HepG2 (cell line): ENCODE measurements around the gene FBXO24. TPM values are rescaled to one million over a fixed set of nuclear protein-coding genes. Genes with fewer than 3 reads are reported as not detected.

Experiments used
- AGO2 ChIP-seq: fragments of 200-400 bp; formaldehyde crosslinking; optimal IDR thresholded peaks from 2 replicates; pipeline ENCODE3; 2017; ENCODE audit warnings: mild to moderate bottlenecking, low read depth, low read length, moderate library complexity
- DRAP1 ChIP-seq: IDR thresholded peaks from 2 replicates; pipeline ENCODE4 v1.6.1; 2016; ENCODE audit warnings: missing genetic modification reagents, missing compliant biosample characterization
- HMG20A ChIP-seq: IDR thresholded peaks from 2 replicates; pipeline ENCODE4 v1.6.1; 2016; ENCODE audit warnings: borderline replicate concordance
- HNF4G ChIP-seq, 2 experiments: sonication (generic) in 1 of 2; formaldehyde crosslinking in 1 of 2; IDR thresholded peaks; 2 replicates each; pipeline versions ENCODE4 v1.4.0 to v1.6.1; 2011 to 2020; ENCODE audit warnings: borderline replicate concordance in 2 of 2, low read depth in 2 of 2, mild to moderate bottlenecking in 2 of 2, low read length in 1 of 2, missing genetic modification reagents in 1 of 2, moderate library complexity in 1 of 2
- KLF6 ChIP-seq: IDR thresholded peaks from 2 replicates; pipeline ENCODE4 v1.8.0; 2016; ENCODE audit warnings: missing biosample characterization, missing genetic modification reagents
- NFE2L1 ChIP-seq: sonication (generic); formaldehyde crosslinking; IDR thresholded peaks from 2 replicates; pipeline ENCODE4 v1.4.0; 2020; ENCODE audit warnings: missing genetic modification reagents, mild to moderate bottlenecking, borderline replicate concordance
- RCOR2 ChIP-seq: IDR thresholded peaks from 2 replicates; pipeline ENCODE4 v1.6.1; 2016; ENCODE audit warnings: missing biosample characterization, missing genetic modification reagents
- REPIN1 ChIP-seq: sonication (generic); formaldehyde crosslinking; IDR thresholded peaks from 2 replicates; pipeline ENCODE4 v1.8.0; 2022; ENCODE audit warnings: missing genetic modification reagents, low read depth, mild to moderate bottlenecking, borderline replicate concordance
- RFXANK ChIP-seq: IDR thresholded peaks from 2 replicates; pipeline ENCODE4 v1.6.1; 2016
- TFDP2 ChIP-seq: sonication (generic); formaldehyde crosslinking; IDR thresholded peaks from 2 replicates; pipeline ENCODE4 v1.4.0; 2020; ENCODE audit warnings: missing genetic modification reagents
- ZBTB33 ChIP-seq: sonication (generic); formaldehyde crosslinking; IDR thresholded peaks from 2 replicates; pipeline ENCODE4 v1.4.0; 2020; ENCODE audit warnings: missing genetic modification reagents
- ZBTB43 ChIP-seq: sonication (generic); formaldehyde crosslinking; conservative IDR thresholded peaks from 2 replicates; pipeline ENCODE4 v1.4.0; 2020; ENCODE audit warnings: missing genetic modification reagents
- ZHX1 ChIP-seq: sonication (generic); formaldehyde crosslinking; IDR thresholded peaks from 2 replicates; pipeline ENCODE4 v1.8.1; 2022; ENCODE audit warnings: low read depth, mild to moderate bottlenecking, missing genetic modification reagents
- ZNF337 ChIP-seq: sonication (generic); formaldehyde crosslinking; IDR thresholded peaks from 2 replicates; pipeline ENCODE4 v1.5.1; 2020; ENCODE audit warnings: missing genetic modification reagents, low read depth, mild to moderate bottlenecking, borderline replicate concordance
- ZNF660 ChIP-seq: sonication (generic); formaldehyde crosslinking; IDR thresholded peaks from 2 replicates; pipeline ENCODE4 v1.5.1; 2020; ENCODE audit warnings: mild to moderate bottlenecking, low read depth, missing genetic modification reagents, borderline replicate concordance
- ZNF678 ChIP-seq: sonication (generic); formaldehyde crosslinking; IDR thresholded peaks from 2 replicates; pipeline ENCODE4 v1.4.0; 2020; ENCODE audit warnings: mild to moderate bottlenecking, missing genetic modification reagents
- ZNF788 ChIP-seq: sonication (generic); formaldehyde crosslinking; IDR thresholded peaks from 2 replicates; pipeline ENCODE4 v1.5.0; 2020; ENCODE audit warnings: mild to moderate bottlenecking, missing genetic modification reagents, borderline replicate concordance
- polyA plus RNA-seq, 8 experiments: library from polyadenylated mRNA; depleted of rRNA in 3 of 8; stranded (reverse) in 7 of 8; unstranded in 1 of 8; fragments of >200 nt; fragmentation: Illumina TruSeq in 4 of 8; extraction: Trizol in 4 of 8; gene quantifications; 2 replicates each; pipeline versions ENCODE4 v1.2.1 to v1.2.3, GENCODE V29; 2011 to 2016; ENCODE audit warnings: low read depth in 4 of 8, missing spikeins in 1 of 8, mixed read lengths in 1 of 8; ENCODE audit not compliant: insufficient read depth in 1 of 8
- total RNA-seq, 5 experiments: library from RNA; depleted of rRNA; stranded (reverse); fragments of >200 nt; fragmentation: Illumina TruSeq; extraction: Trizol; gene quantifications; 2 replicates each; pipeline ENCODE4 v1.2.3, GENCODE V29; 2016; ENCODE audit warnings: low read depth in 1 of 5
- TF ChIP-seq, protein P1 (sequence below): sonication (generic); formaldehyde crosslinking; IDR thresholded peaks from 2 replicates; pipeline ENCODE4 v1.5.0; 2020; ENCODE audit warnings: mild to moderate bottlenecking, missing genetic modification reagents
- TF ChIP-seq, protein P2 (sequence below): IDR thresholded peaks from 2 replicates; pipeline ENCODE4 v1.6.1; 2016; ENCODE audit warnings: mild to moderate bottlenecking, missing biosample characterization, missing genetic modification reagents

Gene FBXO24
- total and polyA plus RNA-seq, 2 of the 13 experiments (the other 11 are each of a cell fraction or from before 2014, with no cell fraction given), result 0.20 to 0.55 TPM

DNA sequence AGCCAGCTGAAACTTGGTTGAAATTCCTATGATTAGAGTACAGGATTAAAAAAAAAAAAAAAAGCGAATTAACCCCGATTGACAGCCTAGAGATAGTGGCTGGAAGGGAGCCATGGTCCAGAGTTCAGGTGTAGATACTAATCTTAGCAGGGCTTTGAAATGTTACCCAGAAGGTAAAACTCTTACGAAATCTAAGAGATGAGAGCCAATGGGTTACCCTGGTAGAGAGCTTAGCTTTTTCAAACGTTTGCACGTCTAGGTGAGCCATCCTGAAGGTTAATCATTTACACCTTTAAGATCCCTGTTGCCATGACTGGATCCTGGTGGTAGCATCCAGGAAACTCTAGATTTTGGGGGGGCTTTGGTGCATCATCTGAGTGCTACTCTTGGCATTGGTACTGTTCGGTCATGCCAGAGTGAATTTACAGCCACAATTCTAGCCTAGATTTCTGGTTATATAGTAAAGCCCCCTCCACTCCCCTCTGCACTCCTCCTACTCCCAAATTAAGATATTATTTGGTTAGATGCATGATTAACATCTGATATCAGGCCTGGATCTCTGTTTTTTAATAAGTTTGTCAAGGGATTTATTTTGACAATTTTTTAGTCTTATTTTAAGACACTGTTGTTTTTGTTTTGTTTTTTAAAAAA lies 45.9 kb upstream of the FBXO24 start (continued):
- TF ChIP-seq, protein P1, sequence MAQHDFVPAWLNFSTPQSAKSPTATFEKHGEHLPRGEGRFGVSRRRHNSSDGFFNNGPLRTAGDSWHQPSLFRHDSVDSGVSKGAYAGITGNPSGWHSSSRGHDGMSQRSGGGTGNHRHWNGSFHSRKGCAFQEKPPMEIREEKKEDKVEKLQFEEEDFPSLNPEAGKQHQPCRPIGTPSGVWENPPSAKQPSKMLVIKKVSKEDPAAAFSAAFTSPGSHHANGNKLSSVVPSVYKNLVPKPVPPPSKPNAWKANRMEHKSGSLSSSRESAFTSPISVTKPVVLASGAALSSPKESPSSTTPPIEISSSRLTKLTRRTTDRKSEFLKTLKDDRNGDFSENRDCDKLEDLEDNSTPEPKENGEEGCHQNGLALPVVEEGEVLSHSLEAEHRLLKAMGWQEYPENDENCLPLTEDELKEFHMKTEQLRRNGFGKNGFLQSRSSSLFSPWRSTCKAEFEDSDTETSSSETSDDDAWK, result no peak
- TF ChIP-seq, protein P2, sequence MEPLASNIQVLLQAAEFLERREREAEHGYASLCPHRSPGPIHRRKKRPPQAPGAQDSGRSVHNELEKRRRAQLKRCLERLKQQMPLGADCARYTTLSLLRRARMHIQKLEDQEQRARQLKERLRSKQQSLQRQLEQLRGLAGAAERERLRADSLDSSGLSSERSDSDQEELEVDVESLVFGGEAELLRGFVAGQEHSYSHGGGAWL (CRISPR knock-in tag), result no peak
- TF ChIP-seq ZBTB43 (CRISPR knock-in tag) (no peak; the same call in 1 of the 2 replicates), RCOR2 (CRISPR knock-in tag) (peak; percentile 60; the same call in 1 of the 2 replicates), HNF4G (IDR thresholded peaks at IDR 0.05; ENCODE audit: borderline replicate concordance, low read depth, low read length) (peak; percentile 87; the same call in 1 of the 2 replicates), HNF4G (CRISPR knock-in tag; IDR thresholded peaks at IDR 0.05; ENCODE audit: borderline replicate concordance, low read depth) (peak; percentile 33; the same call in 1 of the 2 replicates), ZBTB33 (CRISPR knock-in tag) (no peak), TFDP2 (CRISPR knock-in tag) (no peak), NFE2L1 (CRISPR knock-in tag) (no peak), AGO2 (no peak), HMG20A (CRISPR knock-in tag) (peak; percentile 36; the same call in 1 of the 2 replicates), KLF6 (CRISPR knock-in tag) (no peak), ZNF337 (CRISPR knock-in tag) (no peak), ZHX1 (CRISPR knock-in tag) (no peak; the same call in 1 of the 2 replicates), DRAP1 (CRISPR knock-in tag) (peak; percentile 81), ZNF660 (CRISPR knock-in tag) (no peak), RFXANK (CRISPR knock-in tag) (0 out of 2 replicates have a peak, but pooled peaks have one; percentile 17), ZNF788 (no peak), ZNF678 (CRISPR knock-in tag) (no peak), REPIN1 (CRISPR knock-in tag) (no peak; the same call in 1 of the 2 replicates)
